ENCODE measurements around the gene ADGRL1. TPM values are rescaled to one million over a fixed set of nuclear protein-coding genes. Genes with fewer than 3 reads are reported as not detected.

Gene ADGRL1
- total and polyA plus RNA-seq, 4 donors, result 0.14 to 1.6 (median 0.53) TPM

- H3K27ac ChIP-seq (ENCODE audit: low read depth in 1 of 2, low read length in 2 of 2), result peak overlapping the region; percentile 88 to 97
- H3K9ac ChIP-seq (ENCODE audit: low read depth in 1 of 2, low read length in 2 of 2), result peak overlapping the region in 1 of 2 donors; percentile 79
- no peak for TF ChIP-seq TAF1 (conservative IDR thresholded peaks at IDR 0.05)
- TF ChIP-seq FOXA1 (IDR thresholded peaks at IDR 0.05), result no peak
- no peaks in the 10 kb centered on the region for H3K27me3 ChIP-seq (ENCODE audit: control insufficient read depth in 4 of 4, insufficient read depth in 4 of 4, low read length in 3 of 4)
- H3K9me3 ChIP-seq (ENCODE audit: control insufficient read depth in 4 of 4, low read length in 3 of 4), result no peaks in the 10 kb centered on the region
- DNase-seq (ENCODE audit: low spot score), result no peak
- peak overlapping the region in 2 of 3 donors; percentile 5 to 28 for H3K4me3 ChIP-seq (ENCODE audit: low read depth in 1 of 3, low read length in 3 of 3)
- WGBS, result 56% methylated on average over 12 of the region's 12 CpGs
- peaks cover 15 to 56% (median 47%) of the 10 kb centered on the region in 4 donors for H3K4me1 ChIP-seq (ENCODE audit: control insufficient read depth in 4 of 4, insufficient read depth in 4 of 4, low read length in 3 of 4)
- no peaks in the 10 kb centered on the region for H3K36me3 ChIP-seq (ENCODE audit: control insufficient read depth in 4 of 4, insufficient read depth in 3 of 4, low read depth in 1 of 4, low read length in 3 of 4)
These were observed 93.7 kb downstream of the ADGRL1 start for GRCh38 chr19:14112051-14112808.

GRCh38 chr19:14111486-14111885 is 94.5 kb downstream of the ADGRL1 start:
- TF ChIP-seq JUND (IDR thresholded peaks at IDR 0.05) (no peak), RAD21 (IDR thresholded peaks at IDR 0.05) (no peak), MAX (IDR thresholded peaks at IDR 0.05) (no peak), EGR1 (IDR thresholded peaks at IDR 0.05; ENCODE audit: low read depth in 2 of 2) (no peak), CTCF (IDR thresholded peaks at IDR 0.05; ENCODE audit: low read depth, low read length, missing input control) (no peak), YY1 (IDR thresholded peaks at IDR 0.05) (no peak)
- no peak for DNase-seq (ENCODE audit: low spot score)
- no peaks in the 10 kb centered on the region for H3K9me3 ChIP-seq (ENCODE audit: control insufficient read depth in 4 of 4, low read length in 3 of 4)
- H3K36me3 ChIP-seq (ENCODE audit: control insufficient read depth in 4 of 4, insufficient read depth in 3 of 4, low read depth in 1 of 4, low read length in 3 of 4), result peaks cover 0 to 5% (median under 1%) of the 10 kb centered on the region in 4 donors
- H3K4me1 ChIP-seq (ENCODE audit: control insufficient read depth in 4 of 4, insufficient read depth in 4 of 4, low read length in 3 of 4), result peaks cover 15 to 50% (median 44%) of the 10 kb centered on the region in 4 donors
- H3K27ac ChIP-seq (ENCODE audit: low read depth in 1 of 2, low read length in 2 of 2), result peak overlapping the region in 1 of 2 donors; percentile 4
- H3K27me3 ChIP-seq (ENCODE audit: control insufficient read depth in 4 of 4, insufficient read depth in 4 of 4, low read length in 3 of 4), result no peaks in the 10 kb centered on the region
- WGBS, result 98% methylated on average over 1 of the region's 1 CpG
- no peak overlapping the region for H3K4me3 ChIP-seq (ENCODE audit: low read depth in 1 of 3, low read length in 3 of 3)
- no peak overlapping the region for H3K9ac ChIP-seq (ENCODE audit: low read depth in 1 of 2, low read length in 2 of 2)

GRCh38 chr19:14110650-14111049 is 95.3 kb downstream of the ADGRL1 start:
- Histone ChIP-seq H3K27ac (ENCODE audit: low read depth in 1 of 2, low read length in 2 of 2) (no peak overlapping the region), H3K9ac (ENCODE audit: low read depth in 1 of 2, low read length in 2 of 2) (no peak overlapping the region), H3K36me3 (ENCODE audit: control insufficient read depth in 4 of 4, insufficient read depth in 3 of 4, low read depth in 1 of 4, low read length in 3 of 4) (peaks cover 4 to 9% (median 7%) of the 10 kb centered on the region in 4 donors), H3K9me3 (ENCODE audit: control insufficient read depth in 4 of 4, low read length in 3 of 4) (no peaks in the 10 kb centered on the region), H3K4me3 (ENCODE audit: low read depth in 1 of 3, low read length in 3 of 3) (no peak overlapping the region), H3K4me1 (ENCODE audit: control insufficient read depth in 4 of 4, insufficient read depth in 4 of 4, low read length in 3 of 4) (peaks cover 15 to 42% (median 36%) of the 10 kb centered on the region in 4 donors), H3K27me3 (ENCODE audit: control insufficient read depth in 4 of 4, insufficient read depth in 4 of 4, low read length in 3 of 4) (no peaks in the 10 kb centered on the region)
- WGBS, result 60% methylated on average over 2 of the region's 2 CpGs
- no peak for DNase-seq (ENCODE audit: low spot score)
- TF ChIP-seq MAX (IDR thresholded peaks at IDR 0.05), result no peak
- no peak for TF ChIP-seq FOXA2 (IDR thresholded peaks at IDR 0.05)
- TF ChIP-seq ZBTB33 (IDR thresholded peaks at IDR 0.05), result no peak
- TF ChIP-seq YY1 (IDR thresholded peaks at IDR 0.05), result no peak
- no peak for TF ChIP-seq SP1 (IDR thresholded peaks at IDR 0.05)
- TF ChIP-seq ATF3 (IDR thresholded peaks at IDR 0.05), result no peak
- TF ChIP-seq RAD21 (IDR thresholded peaks at IDR 0.05), result no peak
